SU-DHL-6 (cell line): Measurements from ENCODE around the gene SLC24A5.

ENCODE experiments used
- EZH2phosphoT487 ChIP-seq: fragments of 200-600 bp; sonication (generic), shearing (Covaris generic); conservative IDR thresholded peaks from 2 replicates; pipeline ENCODE4 v1.6.1; 2018; ENCODE audit warnings: mild to moderate bottlenecking, antibody characterized with exemption, low read length, moderate library complexity, mixed read lengths
- TF ChIP-seq, protein P1 (sequence below): fragments of 200-600 bp; sonication (generic); IDR thresholded peaks from one replicate; pipeline ENCODE4 v1.5.1; 2017; ENCODE audit warnings: antibody characterized with exemption, mild to moderate bottlenecking, low read length, moderate library complexity; ENCODE audit not compliant: insufficient read depth, poor library complexity, severe bottlenecking

DNA sequence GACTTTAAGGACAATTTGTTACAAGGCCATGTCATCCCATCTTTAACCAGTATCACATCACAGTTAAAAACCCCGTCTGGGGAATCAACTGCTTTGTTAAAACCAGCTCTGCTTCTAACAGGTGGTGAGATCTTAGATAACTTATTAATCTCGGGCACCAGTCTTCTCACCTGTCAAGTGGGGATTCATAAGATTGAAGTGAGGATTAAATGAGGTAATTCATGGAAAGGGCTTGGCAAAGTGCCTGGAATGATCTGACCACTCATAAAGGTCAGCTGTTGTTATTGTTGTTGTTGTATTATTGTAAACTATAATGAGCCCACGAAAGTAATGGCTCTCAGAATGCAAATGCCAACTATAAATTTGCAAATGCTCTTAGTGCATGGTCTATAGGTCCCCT, 30.1 kb upstream of the SLC24A5 start:
- TF ChIP-seq, protein P1, sequence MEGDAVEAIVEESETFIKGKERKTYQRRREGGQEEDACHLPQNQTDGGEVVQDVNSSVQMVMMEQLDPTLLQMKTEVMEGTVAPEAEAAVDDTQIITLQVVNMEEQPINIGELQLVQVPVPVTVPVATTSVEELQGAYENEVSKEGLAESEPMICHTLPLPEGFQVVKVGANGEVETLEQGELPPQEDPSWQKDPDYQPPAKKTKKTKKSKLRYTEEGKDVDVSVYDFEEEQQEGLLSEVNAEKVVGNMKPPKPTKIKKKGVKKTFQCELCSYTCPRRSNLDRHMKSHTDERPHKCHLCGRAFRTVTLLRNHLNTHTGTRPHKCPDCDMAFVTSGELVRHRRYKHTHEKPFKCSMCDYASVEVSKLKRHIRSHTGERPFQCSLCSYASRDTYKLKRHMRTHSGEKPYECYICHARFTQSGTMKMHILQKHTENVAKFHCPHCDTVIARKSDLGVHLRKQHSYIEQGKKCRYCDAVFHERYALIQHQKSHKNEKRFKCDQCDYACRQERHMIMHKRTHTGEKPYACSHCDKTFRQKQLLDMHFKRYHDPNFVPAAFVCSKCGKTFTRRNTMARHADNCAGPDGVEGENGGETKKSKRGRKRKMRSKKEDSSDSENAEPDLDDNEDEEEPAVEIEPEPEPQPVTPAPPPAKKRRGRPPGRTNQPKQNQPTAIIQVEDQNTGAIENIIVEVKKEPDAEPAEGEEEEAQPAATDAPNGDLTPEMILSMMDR: no peak
- no peak for TF ChIP-seq EZH2phosphoT487
